GM18907 (cell line): ENCODE results near the gene DLG2.

Experiments used
- ATAC-seq: cut with Tn5 transposase; IDR thresholded peaks from one replicate; pipeline ENCODE4 v1.9.1; 2021; ENCODE audit warnings: mild to moderate bottlenecking, moderate library complexity; ENCODE audit not compliant: unreplicated experiment

DLG2 gene

DNA sequence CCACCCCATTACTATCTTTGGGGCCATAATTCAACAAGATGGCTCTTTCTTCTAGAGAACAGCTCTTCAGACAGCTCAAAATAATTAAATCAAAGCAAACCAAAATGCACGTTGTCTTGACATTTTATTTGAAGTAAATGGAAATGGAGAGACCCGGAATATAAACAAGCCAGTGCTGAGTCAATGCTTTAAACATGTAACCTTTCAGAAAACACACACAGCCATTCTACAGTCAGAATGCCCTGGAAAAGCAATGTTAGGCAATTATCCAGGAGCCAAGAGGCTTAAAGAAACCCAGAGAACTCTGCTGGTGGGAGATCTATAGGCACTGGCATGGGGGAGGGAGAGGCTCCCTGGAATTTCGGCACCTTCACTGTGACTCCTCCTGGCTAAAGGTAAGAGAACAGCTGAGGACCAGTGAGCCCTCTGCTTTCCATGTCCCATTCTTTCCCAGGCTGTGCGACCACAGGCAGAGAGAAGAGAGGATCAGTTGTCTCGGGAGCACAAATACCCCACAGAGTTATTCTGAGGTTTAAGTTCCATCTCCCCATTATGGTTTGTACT lies 2086.9 kb downstream of the DLG2 start:
- ATAC-seq, result no peak

DNA sequence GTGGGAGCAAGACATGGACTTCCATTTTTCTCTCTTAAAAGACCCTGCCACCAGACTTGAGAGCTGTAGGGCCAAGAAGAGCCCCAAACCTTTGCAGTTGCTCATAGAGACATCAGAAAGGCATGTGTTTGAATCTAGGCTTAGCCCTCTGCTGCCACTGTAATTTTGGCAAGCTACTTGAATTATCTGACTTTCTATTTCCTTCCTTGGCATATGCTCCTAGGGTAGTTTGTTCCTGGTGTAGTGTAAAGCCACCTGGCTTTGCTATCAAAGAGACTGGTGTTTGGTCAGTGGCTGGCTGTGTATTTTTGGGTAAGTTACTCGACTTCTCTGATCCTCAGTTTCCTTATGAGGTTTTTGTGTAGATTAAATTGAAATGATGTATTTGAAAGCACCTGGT lies 2088.9 kb downstream of the DLG2 start:
- no peak for ATAC-seq

DNA sequence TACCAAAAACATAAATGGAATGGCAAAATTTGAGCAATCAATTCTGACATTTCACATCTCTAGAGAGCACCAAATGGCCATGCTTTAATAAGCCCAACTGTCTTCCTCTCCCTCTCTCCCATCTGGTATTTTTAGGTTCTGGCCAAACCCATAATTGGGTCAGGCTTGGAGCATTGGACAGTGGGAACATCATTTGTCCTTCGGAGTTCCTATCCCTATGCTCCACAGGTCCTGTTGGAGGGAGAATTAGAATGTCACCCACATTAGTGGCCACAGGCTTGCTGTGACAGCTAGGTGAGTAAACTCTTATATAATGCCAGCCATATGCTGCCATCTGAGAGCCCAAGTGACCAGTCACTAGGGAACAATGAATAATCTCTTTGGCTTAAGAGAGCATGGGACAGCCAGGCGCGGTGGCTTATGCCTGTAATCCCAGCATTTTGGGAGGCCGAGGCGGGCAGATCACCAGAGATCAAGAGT lies 2090.0 kb downstream of the DLG2 start:
- no peak for ATAC-seq

DNA sequence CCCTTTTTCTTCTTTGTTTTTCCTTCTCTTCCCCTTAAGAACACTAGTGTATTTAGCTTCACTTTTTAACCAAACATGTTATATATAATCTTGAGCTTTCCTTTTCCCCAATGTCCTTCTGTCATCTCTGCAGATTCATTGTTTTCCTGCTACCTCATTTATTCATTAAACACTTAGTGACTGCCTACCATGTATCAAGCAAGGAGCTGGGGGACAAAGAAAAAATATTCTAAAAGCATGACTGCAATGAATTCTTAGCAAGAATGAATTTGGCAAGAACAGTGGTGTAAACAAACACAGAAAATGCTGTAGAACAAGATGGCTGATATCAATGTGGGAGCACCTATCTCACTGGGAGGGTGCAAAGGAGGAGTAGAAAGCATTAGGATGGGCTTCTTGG lies 2094.0 kb downstream of the DLG2 start:
- no peak for ATAC-seq

DNA sequence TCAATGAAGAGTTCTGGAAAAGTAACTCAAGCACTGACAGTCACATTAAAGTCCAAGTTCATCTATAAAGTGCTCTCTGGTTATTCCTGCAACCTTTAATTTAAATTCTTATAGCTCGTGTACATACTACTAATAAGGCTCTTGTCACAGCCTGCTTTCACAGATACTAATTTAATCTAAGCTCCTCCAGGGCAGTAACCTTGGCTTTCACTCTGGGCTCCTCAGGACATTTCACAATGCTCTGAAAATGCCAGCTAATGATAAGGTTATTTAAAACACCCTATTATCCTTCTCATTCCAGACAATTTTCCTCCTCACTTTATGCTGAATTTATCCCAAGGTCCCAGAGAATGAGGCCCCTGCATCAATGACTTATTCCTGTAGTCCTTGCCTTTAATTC lies 2098.3 kb downstream of the DLG2 start:
- ATAC-seq, result no peak

DNA sequence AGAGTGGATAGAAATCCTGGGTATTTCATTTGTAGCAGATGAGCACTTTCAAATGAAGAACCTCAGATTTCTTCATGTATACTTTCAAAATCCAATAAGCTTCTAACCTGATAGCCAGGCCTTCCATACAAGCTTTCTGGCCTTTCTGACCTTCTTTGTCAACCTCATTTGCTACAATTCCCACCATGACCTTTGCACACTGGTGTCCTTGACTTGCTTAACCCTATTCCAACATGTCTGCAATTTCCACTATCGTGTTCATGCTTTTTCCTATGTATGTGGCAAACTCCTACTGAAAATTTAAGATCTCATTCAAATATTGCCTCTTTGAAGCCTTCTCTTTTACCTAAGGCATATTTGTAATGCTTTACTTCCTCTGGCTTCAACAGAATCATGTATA lies 2098.9 kb downstream of the DLG2 start:
- ATAC-seq, result no peak

DNA sequence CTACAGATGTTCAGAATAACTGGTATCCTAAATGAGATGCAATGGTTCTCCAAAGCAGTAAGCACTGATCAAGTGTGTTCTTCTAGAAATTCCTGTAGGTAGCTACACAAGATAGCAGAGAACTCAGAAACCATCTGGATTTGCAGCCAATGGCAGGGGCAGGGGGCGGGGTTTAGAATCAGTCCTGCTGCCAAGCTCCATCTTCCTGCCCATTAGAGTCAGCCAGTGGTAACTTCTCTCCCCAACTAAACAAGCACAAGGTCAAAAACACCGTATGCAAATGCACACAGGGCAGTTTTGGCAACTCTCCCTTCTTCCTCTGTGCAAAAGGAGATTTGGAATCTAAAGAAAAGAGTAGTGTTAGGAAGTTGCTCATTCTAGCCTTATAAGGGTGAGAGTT lies 2103.5 kb downstream of the DLG2 start:
- no peak for ATAC-seq

DNA sequence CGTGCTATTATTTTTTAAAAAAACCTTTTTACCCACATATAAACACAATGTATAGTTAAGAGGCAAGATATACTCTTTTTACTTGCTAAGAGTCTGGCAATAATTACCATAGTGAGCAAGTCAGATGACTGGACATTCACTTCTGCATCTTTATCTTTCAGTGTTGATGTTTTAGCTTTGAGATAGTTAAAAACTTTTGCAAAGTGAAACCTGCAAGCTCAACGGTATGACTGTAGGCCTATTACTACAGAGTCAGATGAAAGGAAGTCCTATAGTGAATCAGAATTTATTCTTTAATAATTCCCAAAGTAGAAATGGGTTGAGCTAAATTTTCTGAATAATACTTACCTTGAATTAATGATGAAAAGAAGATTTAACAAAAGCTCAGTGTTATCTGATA lies 2104.2 kb downstream of the DLG2 start:
- no peak for ATAC-seq

DNA sequence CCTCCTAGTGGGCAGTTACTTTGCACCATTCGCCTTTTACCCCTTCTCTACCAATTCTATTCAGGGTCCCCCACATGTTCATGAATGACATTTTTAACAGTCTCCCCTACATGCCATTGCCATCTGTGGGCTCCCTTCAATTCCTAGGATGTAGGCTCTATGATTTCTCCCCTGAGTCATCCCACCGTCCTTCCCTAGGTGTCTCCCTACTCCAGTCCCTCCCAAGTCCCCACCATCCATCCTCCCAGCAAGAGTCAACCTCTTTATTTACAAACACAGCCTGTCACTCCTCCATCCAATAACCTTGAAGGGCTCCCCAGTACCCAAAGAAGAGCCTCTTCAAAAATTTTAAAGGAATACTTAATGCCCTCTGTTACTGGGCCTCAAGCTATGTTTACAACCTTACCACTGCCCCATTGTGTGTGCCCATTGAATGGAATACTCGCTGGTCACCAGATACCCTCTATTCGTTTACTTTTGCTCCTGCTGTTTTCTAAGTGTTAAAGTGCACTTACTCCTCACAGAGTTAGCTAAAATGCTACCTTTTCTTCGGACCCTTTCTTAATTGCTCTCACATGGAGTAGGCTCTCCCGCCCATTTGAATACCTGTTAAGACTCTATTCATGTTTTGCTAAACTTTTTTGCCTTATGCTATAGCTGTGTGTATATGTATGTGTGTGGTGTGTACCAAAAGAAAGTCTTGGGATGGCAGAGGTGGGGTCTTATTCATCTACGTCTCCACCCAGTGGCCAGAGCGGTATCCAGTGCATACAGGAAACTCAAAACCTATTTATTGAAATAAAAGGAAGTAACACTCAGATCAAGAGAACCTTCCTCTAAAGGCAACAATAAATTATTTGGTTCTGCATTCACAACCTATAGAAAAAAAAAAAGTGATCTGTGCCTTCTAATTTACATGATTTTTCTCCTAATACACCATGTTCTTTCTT lies 2105.2 kb downstream of the DLG2 start:
- no peak for ATAC-seq

DNA sequence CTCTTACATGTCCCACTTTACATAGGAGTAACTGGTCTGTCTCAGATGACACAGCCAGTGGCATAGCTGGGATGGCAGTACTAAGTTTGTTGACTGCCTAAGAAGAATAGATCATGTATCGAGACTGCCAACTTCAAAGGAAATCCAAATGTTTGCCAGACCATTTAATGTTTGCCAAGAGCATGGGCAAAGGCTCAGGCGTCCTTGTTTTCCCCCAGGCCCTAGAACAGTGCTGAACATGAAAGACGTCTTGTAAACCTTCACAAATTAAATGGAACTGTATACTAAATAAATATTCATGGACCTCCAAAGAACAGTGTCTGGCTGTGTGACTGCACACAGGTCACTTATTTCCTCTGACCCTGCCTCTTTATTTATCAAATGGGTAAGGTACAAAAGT lies 2106.3 kb downstream of the DLG2 start:
- no peak for ATAC-seq

DNA sequence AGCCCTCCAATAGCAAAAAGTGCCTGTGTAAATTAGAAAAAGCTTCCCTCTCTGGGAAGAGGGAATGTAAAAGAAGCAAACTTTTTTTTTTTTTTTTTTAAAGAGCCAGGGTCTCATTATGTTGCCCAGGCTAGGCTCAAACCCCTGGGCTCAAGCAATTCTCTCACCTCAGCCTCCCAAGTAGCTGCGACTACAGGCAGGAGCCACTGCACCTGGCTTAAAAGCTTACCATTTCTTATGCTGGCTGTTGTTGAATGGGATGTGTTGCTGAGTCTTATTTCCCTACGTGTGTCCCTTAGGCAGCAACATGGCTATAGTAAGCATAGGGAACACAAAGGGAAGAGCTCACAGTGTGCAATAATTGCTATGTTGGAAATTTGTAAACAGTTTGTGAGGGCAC lies 2115.5 kb downstream of the DLG2 start:
- ATAC-seq, result no peak

DNA sequence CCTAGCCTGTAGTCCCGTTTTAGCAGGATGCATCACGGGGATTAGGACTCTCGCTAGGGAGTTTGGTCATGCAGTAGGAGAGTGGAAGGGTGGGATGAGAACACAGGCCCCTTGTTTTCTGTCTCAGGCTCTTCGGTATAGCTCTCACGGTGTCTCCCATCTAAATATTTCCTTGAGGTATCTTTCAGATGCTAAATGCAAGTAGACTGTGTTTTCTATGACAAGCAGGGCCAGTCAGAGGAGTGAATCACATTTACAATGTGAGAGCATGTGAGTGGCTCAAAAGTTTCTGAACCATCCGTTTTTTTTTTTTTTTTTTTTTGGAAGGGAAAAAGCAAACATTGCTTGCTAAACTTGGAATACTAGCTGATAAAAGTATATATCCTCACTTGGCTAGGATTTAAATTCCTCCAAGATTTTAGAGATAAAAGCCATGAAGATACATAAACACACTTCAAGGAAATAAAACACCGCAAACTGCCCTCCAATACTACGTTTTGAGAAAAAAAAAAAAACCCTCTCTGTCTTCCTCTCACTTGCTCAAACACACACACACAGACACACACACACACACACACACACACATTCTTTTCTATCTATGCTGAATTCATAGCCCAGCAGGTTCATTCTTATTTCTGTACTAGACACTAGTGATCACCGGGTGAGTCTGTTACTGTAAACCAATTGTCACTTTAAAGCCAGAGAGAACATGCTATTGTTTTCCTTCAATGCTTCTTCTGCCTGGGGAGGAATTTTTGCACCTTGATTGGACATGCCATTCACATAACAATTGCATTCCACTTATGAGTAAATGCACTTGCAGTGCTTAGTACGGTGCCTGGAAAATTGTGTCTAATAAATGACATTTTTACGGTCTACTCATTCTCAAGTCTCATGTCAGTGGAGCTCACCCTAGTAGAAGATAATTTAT lies 2116.3 kb downstream of the DLG2 start:
- no peak for ATAC-seq

DNA sequence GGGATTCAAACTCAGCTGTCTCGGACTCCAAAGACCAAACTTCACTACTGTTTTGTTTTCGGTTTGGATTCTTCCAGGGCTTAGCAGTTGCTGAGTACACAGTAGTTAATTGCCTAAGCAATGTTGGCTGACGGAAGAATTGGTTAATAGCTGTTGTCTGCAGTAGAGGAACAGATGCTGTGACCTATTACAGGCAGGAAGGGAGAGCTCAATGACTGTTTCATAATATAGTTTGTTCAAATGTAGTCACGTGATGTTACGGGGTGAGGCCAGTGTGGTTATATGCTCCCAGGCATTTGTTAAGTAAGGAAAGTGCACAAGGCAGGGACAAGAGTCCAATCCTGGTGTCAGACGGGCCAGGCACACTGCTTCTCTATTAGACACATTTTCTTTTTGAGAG lies 2118.3 kb downstream of the DLG2 start:
- ATAC-seq, result no peak

DNA sequence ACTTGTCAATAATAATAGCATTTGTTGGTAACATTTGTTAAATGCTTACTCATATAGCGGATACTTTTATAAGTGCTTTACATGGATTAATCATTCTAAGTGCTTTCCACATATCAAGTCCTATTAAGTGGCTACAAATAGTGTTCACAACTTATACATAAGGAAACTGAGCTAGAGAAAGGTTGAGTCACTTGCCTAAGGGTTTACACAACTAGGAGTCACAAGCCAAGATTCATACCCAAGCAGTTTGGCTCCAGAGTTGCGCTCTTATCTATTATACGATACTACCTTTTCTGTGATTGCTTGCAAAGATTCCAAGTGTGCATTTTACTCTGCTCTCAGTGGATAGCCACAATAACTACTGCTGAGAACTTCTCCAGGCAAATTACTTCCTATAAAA lies 2125.1 kb downstream of the DLG2 start:
- no peak for ATAC-seq

DNA sequence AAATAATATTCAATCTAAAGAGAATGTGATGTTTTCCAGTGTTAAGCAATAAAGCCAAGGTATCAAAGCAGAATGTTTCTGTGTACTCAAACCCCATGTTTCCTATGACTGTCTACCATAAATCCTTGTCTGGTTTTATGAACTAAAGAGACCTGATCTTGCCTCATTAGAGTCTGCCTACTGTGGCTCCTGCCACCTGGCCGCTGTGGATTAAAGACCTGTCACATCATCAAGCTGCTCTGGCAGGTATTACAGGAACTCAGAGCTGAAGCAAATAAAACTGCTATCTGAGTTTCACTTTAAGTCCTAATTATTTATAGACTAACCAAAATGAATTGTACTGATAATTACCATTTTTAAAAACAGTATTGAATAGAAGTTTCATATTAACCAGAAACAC lies 2133.2 kb downstream of the DLG2 start:
- no peak for ATAC-seq

DNA sequence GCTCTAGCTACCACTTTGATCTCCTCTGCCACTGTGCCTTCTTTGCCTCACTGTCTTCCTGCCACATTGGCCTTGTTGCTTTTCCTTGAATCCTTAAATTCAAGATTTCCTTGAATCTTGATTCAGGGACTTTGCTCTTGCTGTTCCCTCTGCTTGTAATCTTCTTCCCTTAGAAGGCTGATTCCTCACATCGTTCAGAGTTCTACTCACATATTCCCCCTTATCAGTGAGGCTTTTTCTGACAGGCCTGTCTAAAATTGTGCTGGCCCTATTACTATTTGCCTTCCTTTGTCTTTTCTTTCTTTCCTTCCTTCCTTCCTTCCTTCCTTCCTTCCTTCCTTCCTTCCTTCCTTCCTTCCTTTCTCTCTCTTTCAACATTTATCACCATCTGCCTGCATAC lies 2134.1 kb downstream of the DLG2 start:
- no peak for ATAC-seq

DNA sequence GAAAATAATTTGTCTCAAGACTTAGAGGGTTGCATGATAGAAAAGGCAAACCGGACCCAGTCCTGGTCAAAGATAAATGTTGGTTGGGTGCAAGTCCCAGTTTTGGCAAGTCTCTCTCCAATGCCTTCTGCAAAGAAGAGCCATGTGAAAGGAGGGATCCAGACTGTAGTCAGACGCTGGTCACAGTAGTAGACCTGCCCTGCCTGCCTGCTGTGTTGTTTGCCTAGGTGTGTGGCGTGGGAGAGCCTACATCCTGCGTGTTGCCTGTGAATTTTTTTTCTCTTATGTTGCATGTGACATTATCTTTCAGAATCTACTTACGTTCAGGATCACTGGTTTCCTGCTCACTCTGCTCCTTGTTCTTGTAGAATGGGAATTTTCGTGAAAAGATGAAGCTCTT lies 2143.3 kb downstream of the DLG2 start:
- no peak for ATAC-seq

DNA sequence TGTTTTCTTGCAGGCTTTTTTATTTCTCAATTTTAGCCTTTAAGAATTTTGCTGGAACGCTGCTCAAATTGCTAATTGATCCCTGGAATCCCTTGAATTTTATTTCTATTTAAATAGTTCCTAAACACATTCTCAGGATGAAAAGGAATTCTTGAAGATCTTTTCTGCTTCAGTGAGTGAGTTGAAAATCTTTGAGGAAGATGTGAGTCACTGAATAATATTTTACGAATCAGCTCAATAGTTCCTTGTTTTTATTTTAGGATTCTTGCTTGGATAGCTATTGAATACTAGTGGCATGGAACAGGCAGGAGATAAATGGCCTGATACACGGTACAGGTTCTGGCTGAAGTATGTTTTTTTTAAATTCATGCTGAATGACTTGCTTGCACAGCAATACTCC lies 2146.3 kb downstream of the DLG2 start:
- no peak for ATAC-seq

DNA sequence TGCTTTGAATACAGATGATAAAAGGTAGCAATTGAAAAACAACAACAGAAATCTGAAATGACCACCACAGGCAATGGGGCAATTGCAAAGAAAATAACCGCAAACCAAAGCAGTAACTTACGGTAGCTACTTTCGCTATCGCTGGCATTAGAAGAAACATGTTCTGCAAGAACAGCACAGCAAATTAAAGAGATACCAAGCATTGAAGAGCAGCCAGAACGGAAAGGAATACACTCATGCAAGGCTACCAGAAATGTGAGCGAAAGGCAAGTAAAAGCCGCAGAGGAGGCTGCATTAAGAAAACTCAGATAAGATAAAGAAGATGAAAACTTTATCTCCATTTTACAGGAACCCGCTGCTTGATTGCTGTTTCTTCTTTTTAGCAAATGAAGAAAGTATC lies 2146.9 kb downstream of the DLG2 start:
- ATAC-seq, result no peak

DNA sequence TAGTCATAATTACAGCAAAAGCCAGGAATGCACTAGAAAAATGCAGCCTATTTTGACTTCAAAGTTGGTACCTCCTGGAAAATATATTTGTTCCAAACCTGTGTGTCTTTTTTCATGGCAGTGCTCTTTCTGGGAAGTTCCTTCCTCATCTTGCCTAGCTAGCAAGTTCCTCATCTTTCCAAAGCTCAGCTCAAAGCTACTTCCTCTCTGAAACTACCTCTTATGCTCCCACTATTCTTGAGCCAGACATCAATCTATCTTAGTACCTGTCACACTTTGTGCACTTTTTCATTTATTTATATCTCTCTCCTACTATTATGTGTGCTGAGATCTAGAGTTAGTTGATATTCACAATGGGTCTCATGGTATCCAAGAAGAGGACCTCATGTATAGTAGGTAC lies 2149.4 kb downstream of the DLG2 start:
- no peak for ATAC-seq

DNA sequence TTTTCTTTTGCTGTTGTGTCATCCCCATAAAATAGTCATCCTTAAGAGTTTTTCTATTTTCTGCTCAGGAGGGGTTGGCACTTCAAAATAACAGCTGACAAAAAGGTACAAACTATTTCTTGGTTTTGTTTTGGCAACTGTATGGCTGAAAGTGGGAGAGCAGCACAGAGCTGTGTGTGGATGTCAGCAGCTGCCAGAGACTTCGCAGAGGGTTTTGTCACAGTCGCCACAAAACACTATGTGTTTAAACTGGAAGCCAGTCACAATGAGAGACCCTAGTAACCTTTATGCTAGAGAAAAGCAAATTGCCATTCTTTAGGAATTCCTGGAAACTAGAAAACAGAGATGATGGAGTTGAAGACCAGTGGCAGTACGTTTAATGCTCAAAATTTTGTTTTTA lies 2151.4 kb downstream of the DLG2 start:
- ATAC-seq, result no peak
